Right renal cortex interstitium (tissue), 3 donors: ENCODE data around the gene SEC22C. TPM values are rescaled to one million over a fixed set of nuclear protein-coding genes. Genes with fewer than 3 reads are reported as not detected.

Source experiments
- DNase-seq, 3 donors: peaks; one replicate each; pipeline ENCODE4 v3.0.0-alpha.2; 2013; ENCODE audit warnings: low read depth in 3 of 3, low spot score in 2 of 3
- polyA plus RNA-seq, 3 donors: library from polyadenylated mRNA; unstranded; fragments of 120-200 nt; gene quantifications; one replicate each; pipeline ENCODE4 v1.2.1, GENCODE V29; 2013; ENCODE audit not compliant: insufficient read length in 3 of 3

SEC22C gene
- polyA plus RNA-seq, 3 donors: 41.0 to 45.8 (median 44.6) TPM

DNA sequence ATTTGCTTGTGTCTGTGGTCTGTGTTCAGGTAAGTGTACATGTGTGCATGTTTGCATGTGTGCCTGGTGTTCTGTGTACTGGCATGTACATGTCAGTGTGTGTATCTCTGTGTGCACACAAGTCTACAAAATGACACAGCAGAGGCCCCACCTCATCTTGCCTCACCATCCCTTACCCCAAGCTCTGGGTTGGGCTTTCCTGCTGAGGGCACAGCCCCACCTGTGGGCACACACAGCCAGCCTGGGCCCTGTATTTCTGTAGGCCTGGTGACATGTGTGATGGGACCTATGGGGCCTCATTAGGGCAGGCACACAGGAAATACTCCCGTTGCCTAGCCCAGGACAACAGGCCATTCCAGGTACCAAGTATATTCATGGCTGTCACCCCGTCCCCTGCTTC, 65.8 kb downstream of the SEC22C start:
- DNase-seq: no peak

DNA sequence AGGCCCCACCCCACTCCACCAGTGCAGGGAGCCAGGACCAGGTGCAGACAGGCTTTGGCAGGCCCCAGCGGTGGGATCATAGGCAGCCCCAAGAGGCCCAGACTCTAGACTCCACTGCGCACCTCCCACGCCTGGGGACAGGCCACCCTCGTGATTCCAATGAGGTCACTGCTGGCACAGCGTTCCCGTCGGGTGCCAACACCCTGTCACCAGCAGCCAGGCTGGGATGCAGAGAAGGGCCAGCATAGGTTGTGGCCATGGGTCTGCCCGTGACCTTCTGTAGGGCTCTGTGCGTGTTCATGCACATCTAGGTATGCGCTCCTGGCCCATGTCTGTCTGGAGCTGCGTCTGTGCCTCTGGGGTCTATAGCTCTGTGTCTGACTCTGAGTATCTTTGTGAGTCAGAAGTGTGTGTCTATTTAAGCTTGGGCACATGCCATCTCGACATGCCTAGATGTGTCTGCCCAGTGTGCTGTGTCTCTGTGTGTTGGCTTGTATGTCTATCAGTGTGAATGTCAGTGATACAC, 66.3 kb downstream of the SEC22C start:
- DNase-seq: no peak

DNA sequence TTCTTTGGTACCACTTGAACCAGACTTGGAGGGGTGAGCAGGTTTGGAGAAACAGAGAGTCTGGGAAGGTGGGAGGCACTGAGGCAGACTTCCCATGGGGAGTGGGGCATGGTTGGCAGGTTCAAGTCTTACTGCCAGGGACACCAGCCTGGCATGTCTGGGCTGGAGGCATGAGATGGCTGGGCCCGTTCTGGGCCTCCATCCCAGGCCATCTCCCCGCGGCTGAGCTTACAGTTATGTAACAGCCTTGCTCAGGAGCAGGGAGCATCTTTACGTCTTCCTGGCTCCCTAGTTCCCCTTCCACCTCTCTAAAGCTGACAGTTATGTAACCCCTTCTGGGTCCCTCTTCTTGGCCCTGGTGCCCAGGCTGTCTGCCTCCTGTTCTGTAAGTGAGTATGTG, 66.9 kb downstream of the SEC22C start:
- DNase-seq: no peak

DNA sequence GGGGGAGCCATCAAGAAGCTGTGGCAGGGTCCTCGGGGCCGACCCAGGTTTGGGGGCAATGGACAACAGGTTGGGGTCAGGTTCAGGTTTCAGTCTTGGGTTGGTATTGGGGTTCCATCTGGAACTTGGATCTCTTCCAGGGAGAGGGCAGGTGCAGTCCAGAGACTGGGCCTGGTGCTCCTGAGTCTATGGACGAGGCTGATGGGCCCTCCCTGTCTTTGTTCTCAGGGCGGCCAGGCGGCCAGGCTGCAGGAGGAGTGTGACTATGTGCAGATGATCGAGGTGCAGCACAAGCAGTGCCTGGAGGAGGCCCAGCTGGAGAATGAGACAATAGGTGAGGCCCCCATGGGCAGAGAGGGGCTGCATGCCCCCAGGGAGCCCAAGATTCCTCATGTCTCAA, 68.2 kb downstream of the SEC22C start:
- DNase-seq: no peak

DNA sequence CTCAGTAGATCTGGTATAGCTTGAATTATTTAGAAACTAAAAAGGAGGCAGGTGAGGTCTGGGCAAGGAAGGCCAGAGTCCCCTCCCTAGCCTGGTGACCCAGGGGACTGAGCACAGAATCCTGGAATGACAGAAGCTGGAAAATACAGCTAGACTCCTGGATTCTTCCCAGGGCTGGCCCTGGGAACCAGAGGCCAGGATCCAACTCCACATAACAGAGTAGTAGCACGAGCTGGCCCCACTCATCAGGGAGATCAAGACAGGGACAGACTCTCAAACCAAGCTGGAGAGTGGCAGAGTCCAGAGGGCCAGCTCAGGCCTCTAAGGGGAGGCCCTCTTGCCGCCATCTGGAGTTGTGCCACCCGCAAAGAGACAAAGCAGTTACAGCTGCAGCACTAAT, 68.6 kb downstream of the SEC22C start:
- no peak for DNase-seq

DNA sequence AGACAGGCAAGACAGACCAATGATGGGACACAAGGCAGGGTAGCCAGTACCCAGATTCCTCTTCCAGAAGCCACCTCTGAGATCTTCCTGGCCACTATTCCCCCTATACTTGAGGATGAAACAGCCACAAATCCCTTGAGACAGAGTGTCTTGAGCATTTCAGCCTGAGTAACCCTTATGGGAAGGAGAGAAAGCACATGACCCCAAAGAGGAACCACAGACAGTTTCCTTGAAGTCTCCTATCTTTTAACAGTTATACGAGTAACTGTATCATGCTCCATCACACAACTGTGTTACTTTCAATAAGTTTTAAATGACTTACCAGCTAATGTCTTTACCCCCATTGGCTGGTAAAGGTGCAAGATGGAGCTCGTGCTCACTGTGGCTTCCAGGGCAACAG, 70.0 kb downstream of the SEC22C start:
- DNase-seq: no peak

DNA sequence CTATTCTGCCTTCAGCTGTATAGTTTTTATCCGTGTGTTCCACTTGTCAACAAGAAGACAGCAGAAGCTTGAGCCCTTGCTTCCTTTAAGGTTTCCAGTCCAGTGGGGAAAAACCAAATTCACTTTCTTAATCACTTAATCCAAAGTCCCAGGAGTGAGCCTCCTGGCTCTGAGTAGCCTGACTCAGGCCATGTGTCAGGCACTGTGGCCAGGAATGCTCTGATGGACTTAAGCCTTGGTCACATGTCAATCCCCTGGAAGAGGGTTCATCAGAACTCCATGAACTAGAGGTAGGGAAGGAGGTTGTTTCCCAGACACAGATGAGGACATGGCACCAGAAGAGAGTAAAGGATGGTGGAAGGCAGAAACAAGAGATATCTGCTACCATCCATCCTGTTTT, 70.6 kb downstream of the SEC22C start:
- no peak for DNase-seq

DNA sequence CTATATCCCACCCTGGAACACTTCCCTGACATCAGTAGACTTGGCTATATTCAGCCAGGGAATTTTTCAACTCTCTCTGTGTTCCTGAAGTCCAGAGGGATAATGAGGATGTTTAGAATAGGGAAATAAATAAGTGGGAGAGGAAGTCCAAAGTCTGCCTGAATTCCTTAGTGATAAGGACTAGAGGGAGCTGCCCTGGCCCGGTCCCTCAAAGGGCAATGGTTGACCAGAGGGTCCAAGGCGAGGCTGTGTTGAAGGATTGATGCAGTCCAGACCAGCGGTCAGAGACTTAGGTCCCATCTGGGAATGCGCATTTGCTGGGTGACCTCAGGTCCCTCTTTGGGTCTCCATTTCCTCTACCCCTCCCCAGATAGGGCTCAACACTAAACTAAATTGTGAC, 71.4 kb downstream of the SEC22C start:
- no peak for DNase-seq

DNA sequence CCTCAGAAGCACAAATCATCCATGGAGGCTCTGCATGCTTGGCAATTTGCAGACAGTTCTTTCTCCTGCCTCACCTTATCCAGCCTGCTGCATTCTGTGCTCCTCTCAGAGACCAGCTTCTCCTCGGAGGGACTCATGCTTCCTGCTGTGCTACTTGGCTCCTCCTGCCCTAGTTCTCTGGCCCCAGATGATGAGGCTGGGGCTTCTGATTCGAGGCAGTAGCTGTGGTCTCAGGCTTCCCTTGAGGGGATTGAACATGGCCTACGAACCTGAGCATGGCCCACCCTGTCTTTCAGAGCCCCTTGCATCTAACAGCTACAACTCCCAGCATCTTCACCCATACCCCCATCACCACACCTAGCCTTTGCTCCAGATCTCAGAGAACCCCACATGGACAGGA, 72.7 kb downstream of the SEC22C start:
- DNase-seq: no peak

DNA sequence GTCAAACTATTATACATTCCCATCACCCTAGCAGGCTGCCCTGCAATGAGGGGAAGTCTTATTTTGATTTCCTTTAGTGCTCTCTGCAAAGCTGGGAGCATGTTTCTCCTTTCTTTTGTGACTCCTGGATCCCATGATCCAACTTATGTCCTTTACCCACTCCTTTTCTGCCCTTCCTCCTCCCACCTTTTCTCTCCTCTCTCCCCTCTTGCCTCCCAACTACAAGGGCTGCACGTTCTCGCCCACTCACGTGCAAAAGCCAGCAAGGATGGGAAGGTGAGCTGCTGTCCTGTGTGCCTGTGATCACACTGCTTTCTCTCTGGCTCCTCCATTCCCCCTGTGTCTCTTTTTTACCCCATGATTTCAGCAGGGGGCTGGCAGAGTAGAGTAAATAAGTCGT, 73.2 kb downstream of the SEC22C start:
- DNase-seq: no peak

DNA sequence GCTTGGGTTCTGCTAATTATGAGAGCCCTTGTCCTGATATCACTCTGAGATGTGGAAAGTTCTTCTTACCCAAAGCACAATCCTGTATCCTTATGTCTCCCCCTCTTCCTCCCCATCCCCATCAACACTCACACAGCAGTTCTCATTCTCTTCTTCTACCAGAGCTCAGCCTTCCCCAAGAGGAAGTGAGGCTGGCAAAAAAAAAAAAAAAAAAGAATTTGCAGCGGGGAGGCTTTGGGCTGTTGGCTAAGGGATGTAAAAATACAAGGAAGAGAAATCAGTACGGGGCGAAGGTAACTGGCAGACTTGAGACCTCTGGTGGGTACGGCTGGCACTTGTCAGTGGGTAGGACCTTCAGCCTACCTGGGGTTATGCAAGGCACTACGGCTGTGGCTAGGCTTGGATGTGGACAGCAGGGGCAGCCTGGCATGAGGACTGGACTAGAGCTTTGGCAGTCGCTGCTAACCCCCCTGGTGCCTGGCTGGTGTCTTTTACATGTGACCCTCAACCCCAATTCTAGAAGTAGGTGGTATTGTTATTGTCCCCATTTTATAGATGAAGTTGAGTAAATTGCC, 73.9 kb downstream of the SEC22C start:
- DNase-seq: no peak

DNA sequence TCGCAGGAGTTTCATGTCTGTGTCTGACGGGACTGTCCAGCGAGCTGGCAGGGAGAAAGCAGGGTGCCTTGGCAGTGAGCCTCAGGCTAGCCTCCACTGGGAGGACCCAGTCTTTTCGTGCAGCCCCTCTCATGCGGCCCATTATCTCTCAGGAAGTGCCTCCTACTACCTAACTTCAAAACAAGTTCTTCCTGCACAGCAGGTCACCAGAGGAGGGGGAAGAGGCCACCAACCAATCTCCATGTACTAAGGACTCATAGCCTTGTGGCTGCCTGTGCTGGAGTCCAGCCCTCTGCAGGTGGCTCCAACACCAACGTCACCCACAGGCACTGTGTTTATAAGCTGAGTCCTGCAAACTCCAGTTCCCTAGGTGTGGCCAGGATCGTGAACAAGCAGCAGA, 74.5 kb downstream of the SEC22C start:
- no peak for DNase-seq

DNA sequence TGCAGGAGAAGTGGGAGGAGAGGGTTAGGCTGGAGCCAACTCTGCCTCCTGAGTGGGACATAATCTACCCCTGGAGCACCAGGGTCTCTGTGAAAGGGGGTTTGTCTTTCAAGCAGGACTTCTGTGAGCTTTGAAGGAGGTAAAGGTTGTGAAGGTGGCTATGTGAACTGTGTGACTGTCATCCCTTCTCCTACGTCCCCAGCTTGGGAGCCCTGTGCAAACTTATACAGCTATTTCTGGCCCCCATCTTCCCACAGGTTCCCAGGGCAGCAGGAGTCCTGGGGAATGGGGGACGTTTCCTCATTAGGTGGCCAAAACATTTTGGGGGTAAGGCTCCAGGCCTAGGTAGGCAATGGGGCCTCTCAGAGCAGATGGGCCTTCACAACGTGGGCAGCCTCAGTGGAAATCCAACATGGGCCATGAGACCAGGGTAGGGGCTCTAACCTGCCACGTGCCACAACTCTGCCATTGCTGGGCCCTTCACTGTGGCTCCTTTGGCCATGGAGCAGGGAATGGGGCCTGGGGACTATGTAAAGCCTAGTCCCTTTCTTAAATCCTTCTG, 75.8 kb downstream of the SEC22C start:
- no peak for DNase-seq

DNA sequence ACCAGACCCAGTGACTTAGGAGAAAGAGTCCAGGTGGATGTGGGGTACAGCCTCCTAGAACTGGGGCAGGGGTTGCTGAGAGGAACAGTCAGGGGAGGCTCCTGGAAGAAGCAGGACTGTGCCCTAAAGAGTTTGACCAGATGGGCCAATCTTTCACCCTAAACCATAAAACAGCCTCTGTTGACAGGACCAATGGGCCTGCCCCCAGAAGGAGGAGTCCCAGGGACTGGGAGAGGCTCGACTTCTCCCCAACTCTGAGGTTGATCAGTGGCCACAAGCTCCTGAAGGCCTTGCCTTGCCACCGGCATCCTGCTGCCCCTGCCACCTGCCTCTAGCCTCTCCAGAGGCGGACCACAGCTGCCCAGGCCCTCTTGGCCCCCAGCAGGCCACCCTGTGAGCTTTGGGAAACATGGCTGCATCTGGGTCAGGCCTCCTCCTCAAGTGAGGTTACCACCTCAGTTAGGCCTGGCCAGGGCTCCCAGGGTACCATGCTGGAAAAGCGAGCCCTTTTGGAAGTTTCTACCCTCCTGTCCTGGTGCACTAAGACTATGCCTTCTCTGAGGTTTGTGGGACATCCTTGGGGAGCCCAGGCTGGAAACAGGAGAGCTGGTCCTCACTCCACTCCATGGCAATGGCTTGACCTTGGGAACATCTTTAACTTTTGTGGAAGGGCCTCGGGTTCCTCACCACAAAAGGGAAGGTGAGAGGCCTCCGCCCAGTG, 76.5 kb downstream of the SEC22C start:
- DNase-seq: no peak

DNA sequence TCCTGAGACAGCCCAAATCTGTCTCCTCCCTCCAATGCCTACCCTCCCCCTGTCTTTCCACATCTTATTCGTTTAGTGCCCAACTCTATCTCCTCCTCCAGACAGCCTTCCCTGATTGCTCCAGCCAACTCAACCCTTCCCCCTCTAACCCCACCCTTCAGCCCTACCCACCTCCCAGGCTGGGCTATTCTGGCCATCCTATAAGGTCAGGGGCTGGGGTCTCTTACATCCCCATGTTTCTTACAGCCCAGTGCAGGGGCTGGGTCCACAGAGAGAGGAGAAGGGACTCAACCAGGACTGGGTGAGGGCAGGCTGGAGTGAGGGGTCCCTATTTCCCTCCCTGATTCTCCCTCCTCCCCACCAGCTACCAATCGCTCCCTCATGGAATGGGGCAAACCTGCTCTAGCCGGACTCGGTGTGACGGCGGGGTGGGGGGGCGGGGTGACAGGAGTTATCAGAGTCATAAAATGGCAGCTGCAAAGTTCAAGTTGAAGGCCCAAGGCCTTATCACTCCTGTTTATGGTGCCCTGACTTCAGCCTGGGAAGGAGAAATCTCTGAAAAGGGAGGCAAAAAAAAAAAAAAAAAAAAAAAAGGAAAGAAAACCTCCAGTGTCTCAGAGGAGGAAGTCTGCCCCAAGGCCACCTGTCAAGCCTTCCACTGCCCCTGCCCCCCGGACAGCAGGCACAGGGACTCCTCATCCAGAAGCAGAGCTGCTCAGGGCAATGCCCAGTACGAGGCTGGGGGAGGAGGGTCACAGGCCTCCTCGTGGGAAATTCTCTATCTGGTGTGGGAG, 77.2 kb downstream of the SEC22C start:
- DNase-seq: no peak

DNA sequence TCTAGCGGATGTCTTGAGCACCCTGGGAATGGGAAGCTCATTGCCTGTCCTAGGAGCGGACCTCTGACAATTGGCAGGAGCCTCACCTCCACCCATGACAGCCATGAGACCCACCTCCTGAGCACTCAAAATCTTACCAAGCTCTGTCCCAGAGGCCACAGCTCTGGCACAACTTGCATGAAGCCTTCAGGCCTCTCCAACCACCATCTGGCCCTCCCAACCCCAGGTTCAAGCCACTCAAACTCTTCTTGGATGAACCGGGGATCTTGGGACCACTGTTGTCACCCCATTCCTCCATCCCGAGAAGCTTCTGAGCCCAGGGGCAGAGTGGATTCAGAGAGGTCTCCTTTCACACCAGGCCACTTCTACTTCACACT, 77.8 kb downstream of the SEC22C start:
- DNase-seq: no peak

DNA sequence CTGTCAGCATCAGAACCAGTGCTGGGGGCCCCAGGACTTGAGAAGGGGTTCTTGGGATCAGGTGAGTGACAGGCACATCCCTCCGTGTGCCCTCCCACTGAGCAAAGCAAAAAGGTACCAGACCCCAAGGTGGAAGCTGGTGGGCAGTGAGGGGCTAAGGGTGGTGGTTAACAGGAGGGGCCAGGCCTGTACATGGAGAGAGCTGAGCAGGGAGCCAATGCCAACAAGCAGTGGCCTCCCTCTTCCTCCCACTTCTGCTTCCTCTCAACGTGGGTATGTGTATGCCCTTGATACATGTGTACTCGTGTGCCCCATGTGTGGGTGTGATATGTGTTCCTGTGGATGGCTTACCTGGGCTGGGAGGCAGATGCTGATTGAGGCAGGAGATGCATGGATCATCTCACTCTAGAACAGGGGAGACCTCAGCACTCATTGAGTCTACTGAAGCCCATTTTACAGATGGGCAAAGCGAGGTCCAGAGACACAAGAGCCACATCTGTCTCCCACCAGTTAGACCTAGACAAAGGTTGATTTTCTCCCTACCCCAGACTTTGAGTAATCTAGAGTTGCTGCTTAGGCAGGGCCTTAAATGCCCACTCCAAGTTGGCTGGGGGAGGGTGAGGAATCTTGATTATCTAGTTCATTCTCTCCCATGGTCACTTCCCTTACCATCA, 78.4 kb downstream of the SEC22C start:
- no peak for DNase-seq

DNA sequence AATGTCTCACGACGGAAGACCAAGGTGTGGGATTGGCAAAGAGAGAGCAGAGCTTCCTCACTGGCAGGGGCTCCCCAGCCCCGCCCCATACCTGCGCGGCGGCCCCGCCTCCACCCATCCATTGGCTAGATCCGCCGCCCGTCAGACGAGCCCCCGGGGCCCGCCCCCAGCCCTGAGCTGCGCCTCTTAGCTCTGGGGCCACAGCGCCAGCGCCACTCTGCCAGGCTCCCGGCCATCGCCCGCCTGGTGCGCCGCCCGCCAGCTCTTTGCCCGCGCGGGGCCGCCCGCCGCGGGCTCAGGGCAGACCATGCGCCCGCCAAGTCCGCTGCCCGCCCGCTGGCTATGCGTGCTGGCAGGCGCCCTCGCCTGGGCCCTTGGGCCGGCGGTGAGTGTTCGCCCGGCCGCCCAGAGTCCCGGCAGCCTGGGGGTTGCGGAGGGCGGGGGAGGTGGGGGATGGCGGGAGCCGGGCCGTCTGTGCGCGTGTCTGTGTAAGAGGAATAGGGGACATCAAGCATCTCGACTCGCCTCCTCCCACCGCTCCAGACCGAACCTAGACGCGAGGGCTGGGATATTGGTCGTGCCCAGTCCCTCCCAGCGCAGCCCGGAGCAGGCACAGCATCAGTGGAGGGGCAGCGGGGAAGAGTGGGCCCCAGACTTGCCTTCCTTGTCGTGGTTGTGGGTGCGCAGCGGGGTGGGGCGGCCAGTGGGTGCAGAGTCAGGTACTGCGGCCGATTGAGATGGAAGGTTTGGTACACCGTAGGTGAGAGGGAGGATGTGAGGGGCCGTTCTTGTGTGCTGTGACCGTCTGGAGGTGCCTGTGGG, 79.1 kb downstream of the SEC22C start, which contains the start of gene VIPR1:
VIPR1 (plus strand) TSS at position 215 of the 822 bp plus-strand sequence; CDS start at position 308, 93 bp downstream.
- peak in 2 of 3 donors; percentile 31 to 41 for DNase-seq

DNA sequence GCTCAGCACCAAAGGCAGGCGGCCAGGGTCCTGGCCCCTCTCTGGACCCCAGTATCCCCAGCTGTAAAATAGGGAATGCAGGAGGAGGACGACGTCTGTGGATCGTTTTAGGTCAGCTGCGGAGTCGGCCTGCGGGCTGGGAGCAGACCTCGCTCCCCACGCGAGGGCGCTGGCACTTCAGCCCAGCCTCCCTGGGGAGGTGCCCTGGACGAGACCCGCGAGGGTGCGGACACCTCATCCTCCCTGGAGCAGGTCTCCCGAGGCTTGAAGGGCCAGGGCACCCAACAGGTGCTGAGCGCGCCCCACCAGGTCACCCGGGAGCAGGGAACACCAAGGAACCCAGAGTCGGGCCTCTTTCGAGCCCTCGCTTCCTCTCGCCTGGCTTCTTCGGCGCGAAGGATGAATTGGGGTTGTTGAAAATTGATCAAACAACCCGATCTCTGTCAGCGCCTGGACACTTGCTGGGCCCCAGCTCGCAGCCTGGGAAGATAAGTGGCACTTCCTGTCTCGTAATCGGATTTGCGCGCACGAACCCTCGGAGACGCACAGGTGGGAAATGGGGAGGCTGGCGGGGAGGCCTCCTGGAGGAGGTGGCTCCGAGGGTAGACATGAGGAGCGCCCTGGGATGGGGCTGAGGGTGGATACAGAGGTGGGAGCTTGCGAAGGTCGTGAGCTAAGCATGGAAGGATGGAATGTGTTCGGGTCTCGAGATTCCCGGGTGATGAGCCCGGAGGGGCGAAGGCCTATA, 79.9 kb downstream of the SEC22C start:
- DNase-seq: no peak
